DMS 273 (cell line): ENCODE measurements around the gene FAM171A2.
A peak's percentile ranks its signal among the peaks of the same experiment; 100 is the strongest.

ENCODE experiments used
- DNase-seq: peaks from one replicate; lab custom pipeline; 2025; ENCODE audit not compliant: unreplicated experiment; lab: John Stamatoyannopoulos, UW

Gene FAM171A2

GRCh38 chr17:44307387-44308186 lies 56.1 kb downstream of the FAM171A2 start:
- peak; percentile 96 for DNase-seq

GRCh38 chr17:44304651-44305050 lies 59.0 kb downstream of the FAM171A2 start:
- DNase-seq, result no peak
